SK-N-SH treated with all-trans-retinoic acid at 6 μM for 48 hours (cell line): ENCODE measurements around the gene ELOA.

Source experiments
- ESRRG ChIP-seq: fragments of 250-450 bp; sonication (Bioruptor Pico); IDR thresholded peaks from 2 replicates; pipeline ENCODE4 v1.6.1; 2021; ENCODE audit warnings: mild to moderate bottlenecking
- ISL1 ChIP-seq: fragments of 250-450 bp; sonication (Bioruptor Pico); IDR thresholded peaks from 2 replicates; pipeline ENCODE4 v2.1.2; 2022; ENCODE audit warnings: mild to moderate bottlenecking, moderate library complexity
- RARB ChIP-seq: fragments of 250-450 bp; sonication (Bioruptor Pico); IDR thresholded peaks from 2 replicates; pipeline ENCODE4 v1.8.0; 2021; ENCODE audit warnings: mild to moderate bottlenecking, moderate library complexity
- TCF4 ChIP-seq: fragments of 250-450 bp; sonication (Bioruptor Pico); IDR thresholded peaks from 2 replicates; pipeline ENCODE4 v1.8.0; 2021; ENCODE audit warnings: mild to moderate bottlenecking, moderate library complexity, borderline replicate concordance
- ZFP3 ChIP-seq: fragments of 250-450 bp; sonication (Bioruptor Pico); IDR thresholded peaks from 2 replicates; pipeline ENCODE4 v1.5.0; 2020; ENCODE audit warnings: mild to moderate bottlenecking, moderate library complexity
- ZFP30 ChIP-seq: fragments of 450-650 bp; formaldehyde crosslinking; IDR thresholded peaks from 2 replicates; pipeline ENCODE4 v1.5.0; 2022; ENCODE audit warnings: mild to moderate bottlenecking, moderate library complexity
- TF ChIP-seq, protein P1 (sequence below): fragments of 250-450 bp; sonication (Bioruptor Pico); IDR thresholded peaks from 2 replicates; pipeline ENCODE4 v1.8.0; 2020; ENCODE audit warnings: mild to moderate bottlenecking, moderate library complexity, borderline replicate concordance
- TF ChIP-seq, protein P2 (sequence below): fragments of 250-450 bp; sonication (Bioruptor Pico); IDR thresholded peaks from 2 replicates; pipeline ENCODE4 v1.5.1; 2020; ENCODE audit warnings: low read depth, mild to moderate bottlenecking, moderate library complexity

DNA sequence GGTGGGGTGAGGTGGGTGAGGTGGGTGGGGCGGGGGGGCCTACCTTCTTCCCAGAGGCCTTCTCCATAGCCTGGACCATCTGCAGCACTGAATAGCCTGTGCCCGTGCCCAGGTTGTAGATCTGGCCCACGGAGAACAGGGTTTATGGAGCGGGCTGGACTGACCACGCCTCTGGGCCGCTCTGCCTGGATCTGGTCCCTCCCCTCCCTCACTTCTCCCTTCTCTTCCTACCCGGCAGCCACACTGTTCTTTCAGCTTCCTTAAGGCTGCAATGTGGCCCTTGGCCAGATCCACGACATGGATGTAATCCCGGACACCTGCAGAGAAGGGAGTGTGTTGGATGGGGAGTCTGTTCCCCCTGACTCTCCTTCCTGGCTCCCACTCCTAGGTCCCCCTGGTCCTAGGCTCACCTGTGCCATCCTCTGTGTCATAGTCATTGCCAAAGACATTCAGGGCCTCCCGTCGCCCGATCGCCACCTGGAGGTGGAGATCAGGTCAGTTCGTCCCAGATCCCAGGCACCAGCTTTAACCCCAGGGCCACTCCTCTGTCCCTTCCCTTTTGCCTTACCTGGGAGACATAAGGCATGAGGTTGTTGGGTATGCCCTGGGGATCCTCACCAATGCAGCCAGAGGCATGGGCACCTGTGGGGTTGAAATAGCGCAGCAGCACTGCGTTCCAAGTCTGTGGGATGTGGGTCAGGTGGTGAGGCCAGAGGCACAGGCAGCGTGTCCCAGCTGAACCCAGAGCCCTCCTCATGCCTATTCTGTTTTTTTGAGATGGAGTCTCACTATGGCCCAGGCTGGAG, 53.4 kb downstream of the ELOA start:
- TF ChIP-seq, protein P1, sequence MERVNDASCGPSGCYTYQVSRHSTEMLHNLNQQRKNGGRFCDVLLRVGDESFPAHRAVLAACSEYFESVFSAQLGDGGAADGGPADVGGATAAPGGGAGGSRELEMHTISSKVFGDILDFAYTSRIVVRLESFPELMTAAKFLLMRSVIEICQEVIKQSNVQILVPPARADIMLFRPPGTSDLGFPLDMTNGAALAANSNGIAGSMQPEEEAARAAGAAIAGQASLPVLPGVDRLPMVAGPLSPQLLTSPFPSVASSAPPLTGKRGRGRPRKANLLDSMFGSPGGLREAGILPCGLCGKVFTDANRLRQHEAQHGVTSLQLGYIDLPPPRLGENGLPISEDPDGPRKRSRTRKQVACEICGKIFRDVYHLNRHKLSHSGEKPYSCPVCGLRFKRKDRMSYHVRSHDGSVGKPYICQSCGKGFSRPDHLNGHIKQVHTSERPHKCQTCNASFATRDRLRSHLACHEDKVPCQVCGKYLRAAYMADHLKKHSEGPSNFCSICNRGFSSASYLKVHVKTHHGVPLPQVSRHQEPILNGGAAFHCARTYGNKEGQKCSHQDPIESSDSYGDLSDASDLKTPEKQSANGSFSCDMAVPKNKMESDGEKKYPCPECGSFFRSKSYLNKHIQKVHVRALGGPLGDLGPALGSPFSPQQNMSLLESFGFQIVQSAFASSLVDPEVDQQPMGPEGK (CRISPR knock-in tag): no peak
- TF ChIP-seq RARB (CRISPR knock-in tag) (no peak), TCF4 (CRISPR knock-in tag) (no peak), ISL1 (CRISPR knock-in tag) (no peak), ZFP30 (no peak), ZFP3 (CRISPR knock-in tag) (no peak), ESRRG (CRISPR knock-in tag) (no peak)
- TF ChIP-seq, protein P2, sequence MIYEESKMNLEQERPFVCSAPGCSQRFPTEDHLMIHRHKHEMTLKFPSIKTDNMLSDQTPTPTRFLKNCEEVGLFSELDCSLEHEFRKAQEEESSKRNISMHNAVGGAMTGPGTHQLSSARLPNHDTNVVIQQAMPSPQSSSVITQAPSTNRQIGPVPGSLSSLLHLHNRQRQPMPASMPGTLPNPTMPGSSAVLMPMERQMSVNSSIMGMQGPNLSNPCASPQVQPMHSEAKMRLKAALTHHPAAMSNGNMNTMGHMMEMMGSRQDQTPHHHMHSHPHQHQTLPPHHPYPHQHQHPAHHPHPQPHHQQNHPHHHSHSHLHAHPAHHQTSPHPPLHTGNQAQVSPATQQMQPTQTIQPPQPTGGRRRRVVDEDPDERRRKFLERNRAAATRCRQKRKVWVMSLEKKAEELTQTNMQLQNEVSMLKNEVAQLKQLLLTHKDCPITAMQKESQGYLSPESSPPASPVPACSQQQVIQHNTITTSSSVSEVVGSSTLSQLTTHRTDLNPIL (CRISPR knock-in tag): no peak
